ENCODE data around the gene PSME1.

PSME1 gene

DNA sequence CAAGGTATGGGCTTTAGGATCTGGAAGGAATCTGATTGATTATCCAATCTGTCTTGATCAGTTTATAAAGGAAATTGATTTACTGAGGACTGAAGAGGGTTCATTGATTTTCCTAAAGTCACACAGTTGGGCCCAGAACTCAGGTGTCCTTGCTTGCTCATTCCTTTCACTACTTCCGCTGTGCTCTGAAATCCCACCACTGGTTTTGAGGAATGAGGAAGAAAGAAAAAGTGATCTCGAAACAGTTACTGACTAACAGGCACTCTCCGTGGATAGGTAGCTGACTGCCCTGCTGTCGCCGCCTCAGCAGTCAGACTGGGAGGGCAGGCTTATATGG, 5.6 kb upstream of the PSME1 start, which contains the start of gene FITM1:
FITM1 (plus strand) TSS at position 280 of the 337 bp plus-strand sequence. CDS start 905 bp downstream, outside the sequence.
- 92 to 95% methylated on average over 5 of the region's 5 CpGs for WGBS, 2 experiments
- Histone ChIP-seq H3K27ac (ENCODE audit: insufficient read depth, low read depth, low read length, poor library complexity, severe bottlenecking) (no peak within 1 kb of the TSS), H3K27me3 (ENCODE audit: control insufficient read depth, insufficient read depth, low read length, poor library complexity, severe bottlenecking) (peaks cover 4% of the 10 kb centered on the region), H3K36me3 (ENCODE audit: control insufficient read depth, insufficient read depth, low read length) (no peaks in the 10 kb centered on the region), H3K4me3 (ENCODE audit: insufficient read depth, low read depth, low read length) (no peak within 1 kb of the TSS), H3K9me3 (ENCODE audit: control insufficient read depth, low read length) (no peaks in the 10 kb centered on the region), H3K4me1 (ENCODE audit: control insufficient read depth, insufficient read depth, low read length) (no peaks in the 10 kb centered on the region)

DNA sequence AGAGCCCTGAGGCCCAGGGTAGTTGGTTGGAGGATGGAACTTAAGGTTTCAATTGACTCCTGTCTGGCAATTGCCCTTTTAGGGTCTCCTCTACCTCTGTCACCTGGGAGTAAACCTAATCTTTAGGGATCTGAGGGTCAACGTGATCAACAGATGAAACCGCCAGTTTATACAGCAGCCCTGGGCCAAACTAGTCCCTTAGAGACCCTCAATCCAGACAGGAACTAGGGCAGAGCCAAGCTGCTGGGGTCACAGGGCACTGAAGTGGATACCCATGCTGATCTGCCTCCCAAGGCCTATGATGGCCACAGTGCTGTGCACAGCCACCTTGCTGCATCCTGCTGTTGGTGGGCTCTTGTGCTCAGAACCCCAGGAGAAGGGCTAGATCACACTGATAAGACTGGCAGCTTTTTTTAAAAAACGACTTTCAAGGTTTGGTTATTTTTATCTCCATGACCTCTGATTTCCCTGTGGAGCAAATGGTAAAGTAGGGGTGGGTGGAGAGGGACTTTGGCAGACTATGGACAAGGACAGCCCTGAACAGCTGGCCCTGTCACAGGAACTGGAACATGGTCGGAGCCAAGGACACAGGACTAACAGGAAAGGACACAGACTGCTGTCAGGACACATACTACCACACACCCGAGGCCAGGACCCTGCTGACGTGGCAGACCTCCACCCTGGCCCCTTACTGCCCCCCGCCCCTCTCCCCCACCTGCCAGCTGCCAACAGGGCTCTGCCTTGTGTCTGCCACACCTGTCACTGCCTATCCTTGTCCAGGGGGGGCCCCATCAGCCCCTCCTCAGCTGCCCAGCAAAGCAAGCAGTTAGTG, 5.1 kb upstream of the PSME1 start:
- WGBS, 2 experiments = 88 to 89% methylated on average over 7 of the region's 7 CpGs
- no peak overlapping the region for H3K27ac ChIP-seq (ENCODE audit: insufficient read depth, low read depth, low read length, poor library complexity, severe bottlenecking)

GRCh38 chr14:24131549-24131966, 4.4 kb upstream of the PSME1 start:
- H3K4me3 ChIP-seq (ENCODE audit: insufficient read depth, low read depth, low read length) = no peak overlapping the region
- WGBS, 2 experiments = 93 to 94% methylated on average over 15 of the region's 15 CpGs
- no peaks in the 10 kb centered on the region for H3K9me3 ChIP-seq (ENCODE audit: control insufficient read depth, low read length)
- H3K27me3 ChIP-seq (ENCODE audit: control insufficient read depth, insufficient read depth, low read length, poor library complexity, severe bottlenecking) = peaks cover 5% of the 10 kb centered on the region
- H3K36me3 ChIP-seq (ENCODE audit: control insufficient read depth, insufficient read depth, low read length) = no peaks in the 10 kb centered on the region
- no peaks in the 10 kb centered on the region for H3K4me1 ChIP-seq (ENCODE audit: control insufficient read depth, insufficient read depth, low read length)
- no peak overlapping the region for H3K27ac ChIP-seq (ENCODE audit: insufficient read depth, low read depth, low read length, poor library complexity, severe bottlenecking)

More for the DNA sequence above, 5.1 kb upstream of the PSME1 start:
- Histone ChIP-seq H3K4me1 (ENCODE audit: control insufficient read depth, insufficient read depth, low read length) (no peaks in the 10 kb centered on the region), H3K27me3 (ENCODE audit: control insufficient read depth, insufficient read depth, low read length, poor library complexity, severe bottlenecking) (peaks cover 5% of the 10 kb centered on the region), H3K4me3 (ENCODE audit: insufficient read depth, low read depth, low read length) (no peak overlapping the region), H3K36me3 (ENCODE audit: control insufficient read depth, insufficient read depth, low read length) (no peaks in the 10 kb centered on the region), H3K9me3 (ENCODE audit: control insufficient read depth, low read length) (no peaks in the 10 kb centered on the region)

- no peaks in the 10 kb centered on the region for H3K4me1 ChIP-seq (ENCODE audit: control insufficient read depth, insufficient read depth, low read length)
- no peak overlapping the region for H3K4me3 ChIP-seq (ENCODE audit: insufficient read depth, low read depth, low read length)
- peaks cover 5% of the 10 kb centered on the region for H3K27me3 ChIP-seq (ENCODE audit: control insufficient read depth, insufficient read depth, low read length, poor library complexity, severe bottlenecking)
- H3K36me3 ChIP-seq (ENCODE audit: control insufficient read depth, insufficient read depth, low read length) = no peaks in the 10 kb centered on the region
- WGBS, 2 experiments = 92% methylated on average over 24 of the region's 24 CpGs
- H3K27ac ChIP-seq (ENCODE audit: insufficient read depth, low read depth, low read length, poor library complexity, severe bottlenecking) = no peak overlapping the region
- H3K9me3 ChIP-seq (ENCODE audit: control insufficient read depth, low read length) = no peaks in the 10 kb centered on the region
Observed at GRCh38 chr14:24132061-24132685, 3.8 kb upstream of the PSME1 start.

DNA sequence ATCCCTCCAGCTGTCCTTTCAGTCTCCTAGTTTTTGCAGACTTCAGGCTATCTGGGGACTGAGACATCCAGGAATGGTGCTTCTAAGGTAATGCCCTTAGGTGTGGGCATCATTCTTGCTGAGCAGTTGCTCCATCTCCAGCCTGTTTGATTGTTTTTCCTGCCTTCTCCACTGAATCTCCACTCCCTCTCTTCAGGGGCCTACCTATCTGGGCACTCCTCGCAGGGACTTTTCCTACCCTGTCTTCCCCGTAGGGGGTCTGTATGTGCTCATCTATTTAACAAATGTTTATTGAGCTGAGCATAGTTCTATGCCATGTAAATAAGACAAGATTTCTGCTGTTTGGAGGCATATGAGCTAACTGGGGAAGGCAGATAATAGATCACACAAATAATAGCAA, 3.0 kb upstream of the PSME1 start:
- Histone ChIP-seq H3K9me3 (ENCODE audit: control insufficient read depth, low read length) (no peaks in the 10 kb centered on the region), H3K27ac (ENCODE audit: insufficient read depth, low read depth, low read length, poor library complexity, severe bottlenecking) (no peak overlapping the region), H3K27me3 (ENCODE audit: control insufficient read depth, insufficient read depth, low read length, poor library complexity, severe bottlenecking) (peaks cover 5% of the 10 kb centered on the region), H3K36me3 (ENCODE audit: control insufficient read depth, insufficient read depth, low read length) (peaks cover under 1% of the 10 kb centered on the region), H3K4me3 (ENCODE audit: insufficient read depth, low read depth, low read length) (no peak overlapping the region), H3K4me1 (ENCODE audit: control insufficient read depth, insufficient read depth, low read length) (no peaks in the 10 kb centered on the region)
- 92 to 96% methylated on average over 2 of the region's 2 CpGs for WGBS, 2 experiments

DNA sequence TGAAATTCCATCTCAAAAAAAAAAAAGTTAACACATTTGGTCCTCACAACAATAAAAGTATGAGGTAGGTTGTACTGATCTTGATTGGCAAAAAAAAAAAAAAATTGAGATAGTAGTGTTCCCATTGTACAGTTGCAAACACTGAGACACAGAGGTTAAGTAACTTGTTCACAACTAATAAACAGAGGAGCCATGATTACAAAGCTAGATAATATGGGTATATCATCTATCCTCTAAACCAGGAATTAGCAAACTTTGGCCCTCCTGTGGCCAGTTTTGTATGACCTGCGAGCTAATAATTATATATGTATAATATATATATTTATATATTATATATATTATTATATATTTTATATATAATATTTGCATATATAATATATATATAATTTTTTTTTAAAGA, 2.3 kb upstream of the PSME1 start:
- Histone ChIP-seq H3K27me3 (ENCODE audit: control insufficient read depth, insufficient read depth, low read length, poor library complexity, severe bottlenecking) (peaks cover 5% of the 10 kb centered on the region), H3K4me1 (ENCODE audit: control insufficient read depth, insufficient read depth, low read length) (no peaks in the 10 kb centered on the region), H3K36me3 (ENCODE audit: control insufficient read depth, insufficient read depth, low read length) (peaks cover 8% of the 10 kb centered on the region), H3K4me3 (ENCODE audit: insufficient read depth, low read depth, low read length) (no peak overlapping the region), H3K9me3 (ENCODE audit: control insufficient read depth, low read length) (no peaks in the 10 kb centered on the region), H3K27ac (ENCODE audit: insufficient read depth, low read depth, low read length, poor library complexity, severe bottlenecking) (no peak overlapping the region)
- no CpG with 5 or more reads among the region's 1 CpG for WGBS, 2 experiments

DNA sequence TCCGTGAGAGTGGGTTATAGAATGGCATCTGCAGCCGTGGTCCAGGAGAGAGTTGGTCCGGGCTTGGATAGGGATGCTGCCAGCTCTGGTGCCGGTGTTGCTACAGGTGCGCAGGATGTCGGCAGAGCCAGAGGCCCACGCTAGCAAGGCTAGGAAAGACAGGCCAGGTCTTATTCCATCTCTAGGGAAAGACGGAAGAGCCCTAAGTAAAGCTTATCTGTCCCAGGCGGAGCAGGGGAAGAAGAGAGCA, 485 bp upstream of the PSME1 start:
- H3K4me1 ChIP-seq (ENCODE audit: control insufficient read depth, insufficient read depth, low read length) = peaks cover 2% of the 10 kb centered on the region
- WGBS, 2 experiments = 16 to 17% methylated on average over 9 of the region's 9 CpGs
- peaks cover 14% of the 10 kb centered on the region for H3K36me3 ChIP-seq (ENCODE audit: control insufficient read depth, insufficient read depth, low read length)
- H3K27me3 ChIP-seq (ENCODE audit: control insufficient read depth, insufficient read depth, low read length, poor library complexity, severe bottlenecking) = peaks cover 5% of the 10 kb centered on the region
- no peaks in the 10 kb centered on the region for H3K9me3 ChIP-seq (ENCODE audit: control insufficient read depth, low read length)
- H3K4me3 ChIP-seq (ENCODE audit: insufficient read depth, low read depth, low read length) = peak overlapping the region; percentile 81
- H3K27ac ChIP-seq (ENCODE audit: insufficient read depth, low read depth, low read length, poor library complexity, severe bottlenecking) = no peak overlapping the region

DNA sequence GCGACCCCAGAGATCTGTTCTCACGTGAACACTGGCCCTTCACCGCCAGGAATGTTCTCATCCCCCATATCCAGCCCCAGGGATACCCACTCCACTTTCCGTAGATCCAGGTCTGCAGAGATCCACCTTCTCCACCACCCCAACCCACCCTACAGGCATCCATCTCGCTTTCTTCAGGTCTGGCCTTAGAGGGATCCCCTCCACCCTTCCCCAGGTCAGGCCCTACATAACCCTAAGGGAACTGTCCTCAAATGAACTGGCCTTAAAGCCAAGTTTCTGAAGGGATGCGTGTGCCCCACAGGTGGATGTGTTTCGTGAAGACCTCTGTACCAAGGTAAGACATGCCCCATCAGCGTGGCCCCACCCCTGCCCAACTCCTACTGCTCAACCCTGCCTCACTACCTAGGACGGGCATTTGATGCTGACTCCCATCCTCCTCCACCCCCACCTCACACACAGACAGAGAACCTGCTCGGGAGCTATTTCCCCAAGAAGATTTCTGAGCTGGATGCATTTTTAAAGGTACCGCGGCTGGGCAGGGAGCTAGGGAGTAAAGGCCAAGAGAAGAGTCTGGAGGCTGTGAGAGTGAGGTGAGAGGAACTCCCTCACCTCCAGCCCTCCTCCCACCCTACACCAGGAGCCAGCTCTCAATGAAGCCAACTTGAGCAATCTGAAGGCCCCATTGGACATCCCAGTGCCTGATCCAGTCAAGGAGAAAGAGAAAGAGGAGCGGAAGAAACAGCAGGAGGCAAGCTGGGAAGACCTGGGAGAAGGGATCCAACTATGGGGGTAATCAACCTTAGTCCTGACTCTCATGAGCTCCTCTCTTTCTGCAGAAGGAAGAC, 912 bp downstream of the PSME1 start:
- peaks cover 2% of the 10 kb centered on the region for H3K4me1 ChIP-seq (ENCODE audit: control insufficient read depth, insufficient read depth, low read length)
- peak overlapping the region; percentile 81 for H3K4me3 ChIP-seq (ENCODE audit: insufficient read depth, low read depth, low read length)
- peaks cover 14% of the 10 kb centered on the region for H3K36me3 ChIP-seq (ENCODE audit: control insufficient read depth, insufficient read depth, low read length)
- H3K9me3 ChIP-seq (ENCODE audit: control insufficient read depth, low read length) = no peaks in the 10 kb centered on the region
- 56 to 57% methylated on average over 10 to 13 of the region's 13 CpGs for WGBS, 2 experiments
- H3K27ac ChIP-seq (ENCODE audit: insufficient read depth, low read depth, low read length, poor library complexity, severe bottlenecking) = no peak overlapping the region
- peaks cover 5% of the 10 kb centered on the region for H3K27me3 ChIP-seq (ENCODE audit: control insufficient read depth, insufficient read depth, low read length, poor library complexity, severe bottlenecking)

DNA sequence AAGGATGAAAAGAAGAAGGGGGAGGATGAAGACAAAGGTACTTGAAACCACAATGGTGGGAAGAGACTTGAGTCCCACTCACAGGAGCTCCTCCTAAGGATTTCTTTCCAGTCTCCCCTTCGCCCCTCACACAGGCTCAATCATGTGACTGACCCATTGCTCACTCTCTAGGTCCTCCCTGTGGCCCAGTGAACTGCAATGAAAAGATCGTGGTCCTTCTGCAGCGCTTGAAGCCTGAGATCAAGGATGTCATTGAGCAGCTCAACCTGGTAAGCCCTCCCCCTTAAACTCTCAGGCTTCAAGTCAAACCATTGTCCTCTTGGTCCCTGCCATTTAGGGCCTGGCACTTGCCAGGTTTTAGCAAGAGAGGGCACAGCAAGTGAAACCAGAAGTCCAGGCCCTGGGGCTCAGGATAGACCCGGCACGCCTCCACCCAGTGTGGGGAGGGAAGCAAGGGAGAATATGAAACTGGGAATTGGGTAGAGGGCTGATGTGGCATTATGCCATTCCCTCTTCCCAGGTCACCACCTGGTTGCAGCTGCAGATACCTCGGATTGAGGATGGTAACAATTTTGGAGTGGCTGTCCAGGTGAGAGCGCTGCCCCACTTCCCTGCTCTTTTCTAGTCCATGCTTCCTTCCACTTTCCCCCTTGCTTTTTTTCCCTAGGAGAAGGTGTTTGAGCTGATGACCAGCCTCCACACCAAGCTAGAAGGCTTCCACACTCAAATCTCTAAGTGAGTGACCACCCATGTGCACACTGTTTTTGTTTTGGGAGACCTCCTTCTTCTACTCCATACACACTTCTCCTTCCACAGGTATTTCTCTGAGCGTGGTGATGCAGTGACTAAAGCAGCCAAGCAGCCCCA, 1.8 kb downstream of the PSME1 start:
- no peaks in the 10 kb centered on the region for H3K9me3 ChIP-seq (ENCODE audit: control insufficient read depth, low read length)
- H3K27me3 ChIP-seq (ENCODE audit: control insufficient read depth, insufficient read depth, low read length, poor library complexity, severe bottlenecking) = peaks cover 5% of the 10 kb centered on the region
- no peak overlapping the region for H3K27ac ChIP-seq (ENCODE audit: insufficient read depth, low read depth, low read length, poor library complexity, severe bottlenecking)
- H3K36me3 ChIP-seq (ENCODE audit: control insufficient read depth, insufficient read depth, low read length) = peaks cover 14% of the 10 kb centered on the region
- H3K4me3 ChIP-seq (ENCODE audit: insufficient read depth, low read depth, low read length) = no peak overlapping the region
- 94 to 95% methylated on average over 8 of the region's 8 CpGs for WGBS, 2 experiments
- peaks cover 2% of the 10 kb centered on the region for H3K4me1 ChIP-seq (ENCODE audit: control insufficient read depth, insufficient read depth, low read length)
